Cerebellar nuclear complex (tissue), 1 donor: ENCODE measurements around the gene SPOUT1.
A peak's percentile ranks its signal among the peaks of the same experiment; 100 is the strongest.

Experiments used
- DNase-seq, 2 experiments: peaks; one replicate each; lab custom pipeline; 2025; lab: John Stamatoyannopoulos, UW

Gene SPOUT1

GRCh38 chr9:128836509-128837145 lies 7.0 kb upstream of the SPOUT1 start:
- DNase-seq, result no peak

GRCh38 chr9:128835246-128836210 lies 5.9 kb upstream of the SPOUT1 start:
- no peak for DNase-seq

- DNase-seq, result no peak
These were observed 4.1 kb upstream of the SPOUT1 start for GRCh38 chr9:128833696-128834095.

GRCh38 chr9:128828719-128829452 lies 708 bp downstream of the SPOUT1 start:
- DNase-seq, result no peak

- DNase-seq, result no peak
These were observed 1.3 kb downstream of the SPOUT1 start for GRCh38 chr9:128828267-128828666.

- no peak for DNase-seq
These were observed 3.5 kb downstream of the SPOUT1 start for GRCh38 chr9:128825923-128826700.

- DNase-seq, result no peak
These were observed 4.7 kb downstream of the SPOUT1 start for GRCh38 chr9:128824911-128825310.

GRCh38 chr9:128823903-128824406 lies 5.6 kb downstream of the SPOUT1 start:
- no peak for DNase-seq

GRCh38 chr9:128823362-128823902 lies 6.2 kb downstream of the SPOUT1 start:
- no peak for DNase-seq

- DNase-seq, result no peak
These were observed 7.1 kb downstream of the SPOUT1 start for GRCh38 chr9:128822407-128823042.

- no peak for DNase-seq
These were observed 7.8 kb downstream of the SPOUT1 start for GRCh38 chr9:128821584-128822406.

GRCh38 chr9:128820665-128821583 lies 8.7 kb downstream of the SPOUT1 start:
- no peak for DNase-seq

- DNase-seq, result peak in 1 of 2 experiments; percentile 20
These were observed 9.6 kb downstream of the SPOUT1 start for GRCh38 chr9:128819716-128820664.

GRCh38 chr9:128818839-128819715 lies 10.5 kb downstream of the SPOUT1 start:
- DNase-seq, result no peak

GRCh38 chr9:128818099-128818838 lies 11.3 kb downstream of the SPOUT1 start, which contains the start of gene ENDOG:
TSS of gene ENDOG (plus strand) at chr9:128818500. CDS start at chr9:128818685, 185 bp downstream.
- peak; percentile 73 to 93 for DNase-seq

GRCh38 chr9:128810873-128811272 lies 18.7 kb downstream of the SPOUT1 start:
- no peak for DNase-seq
